Measurements from ENCODE around the gene SLC9A9. TPM values are rescaled to one million over a fixed set of nuclear protein-coding genes. Genes with fewer than 3 reads are reported as not detected.

Gene SLC9A9
- total and polyA plus RNA-seq, 10 donors = 10.8 to 58.2 (median 44.7) TPM

DNA sequence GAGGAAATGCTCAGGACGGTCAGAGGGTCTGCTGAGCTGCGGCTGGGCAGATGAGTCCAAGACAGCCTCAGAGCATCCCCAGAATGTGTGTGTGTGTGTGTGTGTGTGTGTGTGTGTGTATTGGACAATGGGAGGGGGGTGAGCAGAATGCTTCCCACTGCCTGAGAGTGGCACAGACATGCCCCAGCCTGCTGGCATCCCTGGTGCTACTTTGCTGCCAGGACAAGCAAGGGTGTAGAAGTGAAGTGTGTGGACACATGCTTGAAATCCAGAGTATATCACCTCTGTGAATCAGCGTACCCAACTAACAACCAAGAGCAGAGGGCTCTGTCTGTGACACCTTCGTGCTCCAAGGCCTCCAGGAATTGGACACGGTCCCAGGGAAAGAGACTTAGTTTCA is 76.3 kb downstream of the SLC9A9 start:
- no peak overlapping the region for H3K27ac ChIP-seq
- DNase-seq = no peak
- peaks cover 0 to 3% (median 0%) of the 10 kb centered on the region in 6 donors for H3K36me3 ChIP-seq
- H3K4me3 ChIP-seq = no peak overlapping the region
- 84 to 92% (median 88%) methylated on average over 5 of the region's 5 CpGs for WGBS, 5 donors
- peaks cover 0 to 24% (median 8%) of the 10 kb centered on the region in 6 donors for H3K4me1 ChIP-seq
- TF ChIP-seq POLR2A (IDR thresholded peaks at IDR 0.05) = no peak
- no peak for TF ChIP-seq CTCF (IDR thresholded peaks at IDR 0.05 in 8 of 11, conservative IDR thresholded peaks at IDR 0.05 in 3 of 11)
- TF ChIP-seq POLR2AphosphoS5 (IDR thresholded peaks at IDR 0.05) = no peak
- H3K27me3 ChIP-seq (replicated peaks in 1 of 7) = no peaks in the 10 kb centered on the region
- intact Hi-C loops (cut with DNase I; ENCODE audit: low total_unique reads) = loop anchor here (5.0 kb wide), 1 partner anchor 180 kb away; no protein-coding TSS in a partner anchor
- no peaks in the 10 kb centered on the region for H3K9me3 ChIP-seq

DNA sequence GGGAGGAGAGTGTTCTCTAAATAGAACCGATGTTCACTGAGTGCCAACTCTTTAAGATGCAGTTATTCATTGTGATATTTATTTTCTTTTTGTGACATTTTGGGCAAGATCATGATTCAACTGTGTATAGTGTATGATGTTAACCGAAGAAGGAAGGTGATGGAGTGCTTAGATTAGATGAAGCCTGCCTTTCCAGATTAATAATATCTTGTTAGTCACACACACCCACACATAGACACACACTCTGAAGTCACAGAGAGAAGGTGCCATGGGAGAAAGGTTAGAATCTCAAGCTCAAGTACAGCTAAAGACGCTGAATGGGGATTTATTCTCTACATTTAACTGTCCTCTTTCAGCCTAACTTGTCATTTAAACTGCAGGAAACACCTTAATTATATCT is 77.0 kb downstream of the SLC9A9 start:
- Histone ChIP-seq H3K36me3 (peaks cover 0 to 3% (median 0%) of the 10 kb centered on the region in 6 donors), H3K27me3 (replicated peaks in 1 of 7) (no peaks in the 10 kb centered on the region)
- no peak for TF ChIP-seq POLR2A (IDR thresholded peaks at IDR 0.05)
- TF ChIP-seq CTCF (IDR thresholded peaks at IDR 0.05 in 8 of 11, conservative IDR thresholded peaks at IDR 0.05 in 3 of 11) = no peak
- TF ChIP-seq POLR2AphosphoS5 (IDR thresholded peaks at IDR 0.05) = no peak

GRCh38 chr3:143770391-143770790 is 77.9 kb downstream of the SLC9A9 start:
- Histone ChIP-seq H3K4me1 (peaks cover 0 to 15% (median under 1%) of the 10 kb centered on the region in 6 donors), H3K27ac (no peak overlapping the region), H3K4me3 (no peak overlapping the region), H3K9me3 (no peaks in the 10 kb centered on the region), H3K36me3 (peaks cover 0 to 3% (median 0%) of the 10 kb centered on the region in 6 donors), H3K27me3 (replicated peaks in 1 of 7) (no peaks in the 10 kb centered on the region)
- no peak for TF ChIP-seq POLR2A (IDR thresholded peaks at IDR 0.05)
- no peak for TF ChIP-seq POLR2AphosphoS5 (IDR thresholded peaks at IDR 0.05)
- no peak for TF ChIP-seq CTCF (IDR thresholded peaks at IDR 0.05 in 8 of 11, conservative IDR thresholded peaks at IDR 0.05 in 3 of 11)
- no peak for DNase-seq
- 75 to 90% (median 85%) methylated on average over 2 of the region's 2 CpGs for WGBS, 5 donors
- intact Hi-C loops (cut with DNase I; ENCODE audit: low total_unique reads) = loop anchor here (5.0 kb wide), 1 partner anchor 182 kb away; no protein-coding TSS in a partner anchor

More for the DNA sequence above, 77.0 kb downstream of the SLC9A9 start:
- 61 to 81% (median 64%) methylated on average over 3 of the region's 3 CpGs for WGBS, 5 donors
- peaks cover 0 to 23% (median 6%) of the 10 kb centered on the region in 6 donors for H3K4me1 ChIP-seq
- H3K27ac ChIP-seq = no peak overlapping the region
- intact Hi-C loops (cut with DNase I; ENCODE audit: low total_unique reads) = loop anchor here (5.0 kb wide), 1 partner anchor 181 kb away; no protein-coding TSS in a partner anchor
- H3K9me3 ChIP-seq = no peaks in the 10 kb centered on the region
- no peak for DNase-seq
- H3K4me3 ChIP-seq = no peak overlapping the region

DNA sequence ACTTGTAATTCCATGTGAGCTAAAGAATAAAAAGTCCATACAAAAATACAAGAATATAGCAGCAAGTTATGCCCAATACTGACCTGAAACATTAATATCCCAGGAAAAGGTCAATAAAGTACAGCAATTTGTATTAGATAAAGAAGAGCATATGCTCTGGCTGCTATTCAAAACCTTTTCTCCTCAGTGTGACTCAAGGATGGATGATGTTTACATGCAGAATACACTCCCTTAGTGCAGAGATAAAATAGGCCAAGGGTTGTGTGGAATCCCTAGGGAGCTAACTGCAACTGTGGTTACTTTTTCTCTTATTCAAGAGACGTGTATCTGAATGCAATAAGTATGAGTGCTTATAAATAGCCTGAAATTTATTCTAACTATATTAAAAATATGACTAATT is 78.7 kb downstream of the SLC9A9 start:
- Histone ChIP-seq H3K36me3 (peaks cover 0 to 3% (median 0%) of the 10 kb centered on the region in 6 donors), H3K4me1 (peaks cover 0 to 8% (median 0%) of the 10 kb centered on the region in 6 donors), H3K4me3 (no peak overlapping the region), H3K27ac (no peak overlapping the region), H3K27me3 (replicated peaks in 1 of 7) (no peaks in the 10 kb centered on the region), H3K9me3 (no peaks in the 10 kb centered on the region)
- intact Hi-C loops (cut with DNase I; ENCODE audit: low total_unique reads) = loop anchor here (5.0 kb wide), 1 partner anchor 183 kb away; no protein-coding TSS in a partner anchor
- whole genome bisulfite sequencing, 5 donors = 26 to 70% (median 63%) methylated on average over 1 of the region's 1 CpG
- DNase-seq = no peak
- TF ChIP-seq CTCF (IDR thresholded peaks at IDR 0.05 in 8 of 11, conservative IDR thresholded peaks at IDR 0.05 in 3 of 11) = no peak
- no peak for TF ChIP-seq POLR2AphosphoS5 (IDR thresholded peaks at IDR 0.05)
- no peak for TF ChIP-seq POLR2A (IDR thresholded peaks at IDR 0.05)
